GM21390 (cell line): Measurements from ENCODE around the gene TMEM178B.
"Not testable (repeated sequence)": the region's sequence is repeated elsewhere in the genome, so short reads cannot be mapped to it uniquely, and the experiment has no call there.

Experiments used
- ATAC-seq: cut with Tn5 transposase; IDR thresholded peaks from one replicate; pipeline ENCODE4 v1.9.1; 2021; ENCODE audit not compliant: unreplicated experiment

Gene TMEM178B

DNA sequence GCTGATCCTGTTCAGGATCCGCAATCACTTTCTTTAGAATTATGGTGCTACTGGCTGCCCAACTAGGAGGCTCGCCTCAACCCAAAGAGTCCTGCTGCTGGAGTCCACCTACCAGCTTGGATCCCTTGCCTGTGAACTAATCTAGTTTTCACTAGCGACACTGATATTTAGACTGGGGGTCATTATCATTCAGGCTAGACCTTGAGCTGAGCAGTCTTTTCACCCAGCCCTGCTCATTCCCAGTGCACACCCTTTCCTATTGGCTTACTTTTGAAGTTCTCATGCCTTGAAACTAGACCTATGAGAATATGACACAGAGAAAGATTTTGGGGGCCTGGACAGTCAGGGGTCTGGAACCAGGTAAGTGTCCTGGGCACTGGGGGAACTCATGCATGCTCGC, 107.9 kb downstream of the TMEM178B start:
- ATAC-seq: no peak

DNA sequence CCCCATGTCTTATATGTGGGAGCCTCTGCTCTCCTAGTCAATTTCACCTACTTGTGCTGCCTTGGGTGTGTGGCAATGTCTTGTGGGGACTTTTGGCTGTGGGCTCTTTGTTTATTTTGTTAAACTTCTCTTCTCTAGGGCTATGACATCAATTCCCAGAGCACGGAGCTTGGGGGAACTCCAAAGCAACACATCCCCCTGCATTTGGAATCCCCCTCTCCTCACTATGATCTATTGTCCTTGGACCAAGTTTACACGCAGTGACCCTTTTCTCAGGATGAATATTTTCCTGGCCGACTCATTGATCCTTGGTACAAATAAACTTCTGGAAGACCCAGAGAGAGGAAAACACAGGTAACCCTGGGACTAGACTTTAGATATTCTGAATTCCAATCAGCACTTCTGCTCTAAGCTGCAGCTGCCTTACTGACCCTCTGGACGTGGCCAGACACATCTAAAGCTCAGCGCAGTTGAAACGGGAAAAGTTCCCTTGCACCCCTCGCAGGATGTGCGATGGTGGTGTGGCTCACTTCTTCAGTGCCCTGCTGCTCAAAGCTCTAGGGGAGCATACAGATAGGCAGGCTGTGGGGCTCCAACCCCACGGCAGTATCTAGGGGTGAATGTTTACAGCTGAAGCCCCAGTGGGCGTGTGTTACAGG, 110.8 kb downstream of the TMEM178B start:
- ATAC-seq: no peak

DNA sequence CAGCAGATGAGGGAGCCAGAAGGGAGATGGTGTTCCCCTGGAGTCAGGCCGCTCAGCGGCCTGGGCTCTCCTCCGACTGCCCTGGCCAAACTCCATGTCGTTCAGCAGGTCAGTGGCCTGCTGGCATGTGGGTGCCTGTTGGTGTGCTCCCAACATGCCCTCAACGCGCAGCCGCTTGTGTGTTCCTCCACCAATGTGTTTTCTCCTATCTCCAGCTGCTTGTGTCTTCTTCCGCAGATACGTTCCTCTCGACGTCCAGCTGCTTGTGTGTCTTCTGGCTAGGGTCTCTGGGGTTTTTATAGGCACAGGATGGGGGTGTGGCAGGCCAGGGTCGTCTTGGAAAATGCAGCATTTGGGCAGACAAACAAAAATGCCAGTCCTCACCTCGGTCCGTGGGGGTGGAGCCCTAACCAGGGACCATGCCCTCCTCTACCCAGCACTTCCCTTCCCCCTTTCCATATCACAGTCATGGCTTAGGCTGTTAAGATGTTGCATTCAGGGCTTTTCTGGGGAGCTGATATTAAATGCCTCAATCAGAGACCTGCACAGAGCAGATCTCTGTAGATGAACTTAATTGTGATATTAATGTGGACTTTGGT, 111.6 kb downstream of the TMEM178B start:
- ATAC-seq: no peak

DNA sequence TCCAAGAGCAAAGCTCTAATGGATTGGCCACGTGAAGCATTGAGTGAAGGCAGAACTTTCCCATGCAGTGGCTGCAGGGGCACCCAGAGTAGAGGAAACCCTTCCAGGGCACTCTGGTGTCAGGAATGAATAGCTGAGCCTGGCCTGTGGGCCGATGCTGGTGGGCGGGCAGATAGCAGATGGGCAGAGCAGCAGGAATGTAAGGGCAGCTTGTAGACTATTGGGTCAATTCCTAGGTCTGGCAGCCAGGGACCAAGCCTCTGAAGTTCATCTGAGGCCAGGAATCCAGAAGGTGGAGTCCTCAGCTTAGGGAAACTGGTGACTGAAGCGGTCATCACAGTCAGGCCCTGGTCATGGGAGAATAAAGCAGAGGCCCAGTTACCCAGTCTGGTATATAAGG, 115.4 kb downstream of the TMEM178B start:
- no peak for ATAC-seq

DNA sequence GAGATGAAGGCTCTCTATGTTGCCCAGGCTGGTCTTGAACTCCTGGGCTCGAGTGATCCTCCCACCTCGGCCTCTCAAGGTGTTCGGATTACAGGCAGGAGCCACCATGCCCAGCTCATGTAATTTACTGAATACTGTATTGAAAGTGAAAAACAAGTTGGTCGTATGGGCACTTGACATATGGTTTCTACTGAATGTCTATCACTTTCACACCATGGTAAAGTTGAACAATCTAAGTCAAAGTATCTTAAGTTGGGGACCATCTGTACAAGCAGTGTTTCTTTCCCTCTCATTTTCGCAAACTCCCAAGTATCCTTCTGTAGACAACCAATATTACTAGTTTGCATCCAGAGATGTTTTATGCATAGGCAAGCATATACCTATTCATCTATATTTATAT, 116.6 kb downstream of the TMEM178B start:
- no peak for ATAC-seq

DNA sequence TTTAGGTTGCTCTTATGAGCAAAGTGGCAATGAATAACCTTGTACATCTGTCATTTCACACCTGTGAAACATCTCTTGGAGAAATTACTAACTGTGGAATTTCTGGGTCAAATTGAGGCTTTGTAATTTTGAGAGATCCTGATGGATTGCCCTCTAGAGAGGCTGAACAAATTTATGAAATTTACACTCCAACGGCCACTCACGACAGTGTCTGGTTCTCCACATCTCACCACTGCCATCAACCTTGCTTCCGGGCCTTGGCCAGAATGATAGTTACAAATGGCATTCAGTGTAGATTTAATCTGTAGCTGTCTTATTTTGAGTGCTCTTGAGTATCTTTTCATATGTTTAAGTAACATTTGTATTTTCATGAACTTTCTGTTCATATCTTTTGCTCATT, 117.4 kb downstream of the TMEM178B start:
- ATAC-seq: no peak

DNA sequence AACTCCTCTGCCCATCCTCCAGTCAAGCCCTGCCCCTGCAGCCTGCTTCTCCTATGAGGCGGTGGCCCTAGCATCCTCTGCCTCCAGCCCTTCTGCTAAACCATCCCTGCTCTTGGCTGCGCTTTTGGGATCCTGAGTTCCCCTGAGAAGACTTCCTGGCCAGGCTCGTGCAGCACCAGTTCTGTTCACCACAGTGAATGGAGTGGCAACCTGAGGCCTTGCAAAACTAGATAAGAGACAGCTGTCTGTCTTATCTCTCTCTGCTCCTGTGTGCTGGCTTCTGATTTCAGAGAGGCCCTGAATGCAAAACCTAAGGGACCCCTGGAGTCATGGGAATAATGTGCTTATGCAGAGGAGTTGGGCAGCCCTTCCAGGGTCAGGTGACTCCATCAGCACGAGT, 119.2 kb downstream of the TMEM178B start:
- no peak for ATAC-seq

DNA sequence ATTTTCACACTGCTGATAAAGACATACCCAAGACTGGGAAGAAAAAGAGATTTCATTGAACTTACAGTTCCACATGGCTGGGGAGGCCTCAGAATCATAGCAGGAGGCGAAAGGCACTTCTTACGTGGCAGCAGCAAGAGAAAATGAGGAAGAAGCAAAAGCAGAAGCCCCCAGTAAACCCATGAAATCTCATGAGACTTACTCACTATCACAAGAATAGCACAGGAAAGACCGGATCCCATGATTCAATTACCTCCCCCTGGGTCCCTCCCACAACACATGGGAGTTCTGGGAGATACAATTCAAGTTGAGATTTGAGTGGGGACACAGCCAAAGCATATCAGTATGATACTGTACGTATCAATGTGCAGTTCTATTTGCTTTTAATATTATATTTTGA, 121.9 kb downstream of the TMEM178B start:
- not testable (repeated sequence) for ATAC-seq

DNA sequence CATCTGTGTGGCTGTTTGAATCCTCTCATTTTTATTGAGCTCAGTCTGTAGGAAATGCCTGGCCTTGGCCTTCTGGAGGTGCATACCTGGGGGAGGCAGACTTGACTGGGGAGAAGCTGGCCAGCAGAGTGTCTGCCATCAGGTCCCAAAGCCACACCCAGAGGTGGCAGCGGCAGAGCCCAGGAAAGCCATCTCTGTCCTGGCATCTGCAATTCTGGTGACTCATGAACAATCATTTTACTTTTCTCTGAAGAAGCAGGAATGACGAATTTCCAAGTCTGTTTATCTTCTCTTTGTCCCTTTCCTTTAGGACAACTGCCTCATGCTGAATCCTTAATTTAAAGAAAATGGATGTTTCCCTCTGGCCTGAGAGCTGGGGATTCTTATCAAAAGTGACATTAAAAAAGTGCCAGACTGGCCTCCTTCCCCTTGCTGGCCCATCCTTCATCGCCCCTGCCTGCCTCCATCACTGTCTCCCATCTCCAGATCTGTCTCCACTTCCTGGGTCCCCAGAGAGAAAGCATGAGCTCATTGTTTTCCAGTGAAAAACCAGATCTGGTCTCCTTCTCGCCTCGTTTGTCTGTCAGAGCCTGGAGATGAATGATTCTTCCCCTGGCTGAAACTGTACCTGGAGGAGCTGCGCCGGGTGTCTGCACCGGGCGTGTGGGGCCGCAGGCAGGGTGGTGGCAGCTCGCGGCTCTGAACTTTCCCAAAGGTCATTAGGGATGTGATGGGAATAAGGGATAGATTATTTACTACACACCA, 124.5 kb downstream of the TMEM178B start:
- no peak for ATAC-seq

DNA sequence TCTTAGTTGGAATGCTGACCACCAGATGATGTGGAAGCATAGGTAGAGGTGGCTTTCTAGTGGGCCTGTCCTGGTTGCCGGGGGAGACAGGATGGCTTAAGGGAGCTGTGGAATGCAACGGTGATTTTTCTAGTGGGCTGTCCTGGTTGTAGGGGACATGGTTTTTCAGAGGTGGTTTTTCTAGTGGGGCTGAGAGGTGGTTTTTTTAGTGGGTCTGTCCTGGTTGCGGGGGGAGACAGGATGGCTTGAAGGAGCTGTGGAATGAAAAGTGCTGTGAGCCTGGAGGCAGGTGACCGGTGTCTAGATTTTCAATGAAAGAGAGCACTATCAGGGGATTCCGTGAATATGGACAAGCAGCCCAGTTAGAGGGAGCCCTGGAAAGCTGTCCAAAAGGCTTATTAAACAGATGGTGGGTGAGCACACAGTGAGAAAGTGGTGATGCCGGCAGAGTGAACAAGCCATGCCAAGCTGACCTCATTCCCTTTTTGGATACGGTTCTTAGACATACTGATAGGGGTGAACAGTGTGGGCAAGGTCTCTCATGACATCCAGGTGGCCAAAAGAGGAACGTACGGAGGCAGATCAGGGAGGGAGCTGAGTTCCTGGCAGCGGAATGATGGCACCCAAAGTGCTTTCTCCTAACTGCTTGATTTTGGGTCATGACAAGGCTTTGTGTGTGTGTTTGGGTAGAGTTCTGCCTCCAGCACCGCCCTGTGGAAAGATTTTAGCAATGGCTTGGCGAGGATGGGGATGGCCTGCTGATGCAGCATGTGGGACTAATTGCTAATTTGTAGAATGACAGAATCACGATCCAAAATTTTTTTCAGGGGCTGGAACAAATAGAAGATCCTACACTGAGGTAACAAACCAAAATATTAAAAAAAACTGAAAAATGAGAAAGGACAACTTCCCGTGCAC, 126.6 kb downstream of the TMEM178B start:
- no peak for ATAC-seq

DNA sequence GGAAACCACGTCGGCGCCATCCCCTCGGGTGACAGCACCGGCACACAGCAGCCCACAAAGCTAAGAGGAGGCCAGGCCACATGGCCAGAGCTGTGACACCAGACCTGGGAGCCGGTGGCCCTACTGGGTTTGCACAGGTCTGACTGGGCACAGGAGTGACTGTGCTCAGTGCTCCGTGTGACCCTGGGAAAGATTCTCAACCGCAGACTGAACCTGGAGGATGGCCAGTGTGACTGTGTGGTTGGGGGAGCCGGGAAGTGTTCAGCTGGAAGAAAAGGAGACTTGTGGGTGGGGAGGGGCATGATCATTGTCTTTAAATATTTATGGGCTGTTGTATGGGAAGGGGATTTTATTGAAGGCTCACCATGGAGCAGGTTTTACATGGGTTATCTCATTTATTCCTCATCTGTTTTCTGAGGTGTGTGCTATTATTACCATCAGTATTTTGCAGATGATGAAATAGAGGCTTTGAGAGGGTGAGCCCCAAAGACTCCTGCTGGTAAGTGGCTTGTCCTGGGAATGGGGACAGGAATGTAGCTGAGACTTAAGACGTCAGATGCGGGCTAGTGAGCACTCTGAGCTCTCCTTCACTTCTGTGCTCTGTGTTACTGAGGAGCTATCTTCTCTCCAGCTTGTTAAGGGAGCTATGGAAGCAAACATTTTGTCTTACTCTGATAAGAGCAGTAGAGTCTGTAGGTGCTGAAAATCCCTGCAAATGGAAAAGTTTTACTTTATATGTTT, 127.5 kb downstream of the TMEM178B start:
- ATAC-seq: no peak

DNA sequence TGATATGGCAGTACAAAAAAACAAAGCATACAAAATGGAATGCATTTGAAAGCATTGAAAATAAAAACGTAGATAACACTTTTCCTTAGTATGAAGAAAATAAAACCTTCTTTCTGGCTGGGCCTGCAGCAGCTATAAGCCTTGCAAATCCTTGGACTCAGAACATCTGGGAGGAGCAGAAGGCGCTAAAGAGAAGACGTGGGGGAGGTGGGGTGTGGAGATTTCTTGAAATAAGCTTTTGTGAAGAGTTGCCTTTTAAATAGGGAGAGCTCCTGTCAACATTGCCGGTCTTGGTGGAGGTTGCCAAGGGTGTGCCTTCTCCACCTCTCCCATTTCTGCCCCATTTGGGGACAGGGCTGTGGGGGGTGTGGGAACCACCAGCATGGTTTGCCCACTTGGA, 128.7 kb downstream of the TMEM178B start:
- no peak for ATAC-seq

DNA sequence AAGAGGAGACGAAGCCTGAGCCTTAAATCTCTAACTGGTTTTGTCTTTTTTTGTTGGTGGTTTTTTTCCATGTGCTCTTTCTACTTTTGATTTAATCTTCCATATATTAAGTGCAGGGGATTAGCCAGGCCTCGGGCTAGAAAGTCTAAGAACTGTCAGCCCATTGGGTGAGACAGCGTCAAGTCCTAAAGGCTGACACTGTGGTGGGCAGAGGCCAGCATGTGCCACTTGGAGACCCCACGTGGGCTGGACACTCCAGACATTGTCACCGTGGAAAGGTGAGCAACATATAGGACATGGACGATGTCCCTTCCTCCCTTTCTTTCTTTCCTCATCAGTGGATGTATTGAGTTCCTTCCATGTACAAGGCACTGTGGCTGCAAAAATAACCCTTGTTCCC, 129.3 kb downstream of the TMEM178B start:
- no peak for ATAC-seq

DNA sequence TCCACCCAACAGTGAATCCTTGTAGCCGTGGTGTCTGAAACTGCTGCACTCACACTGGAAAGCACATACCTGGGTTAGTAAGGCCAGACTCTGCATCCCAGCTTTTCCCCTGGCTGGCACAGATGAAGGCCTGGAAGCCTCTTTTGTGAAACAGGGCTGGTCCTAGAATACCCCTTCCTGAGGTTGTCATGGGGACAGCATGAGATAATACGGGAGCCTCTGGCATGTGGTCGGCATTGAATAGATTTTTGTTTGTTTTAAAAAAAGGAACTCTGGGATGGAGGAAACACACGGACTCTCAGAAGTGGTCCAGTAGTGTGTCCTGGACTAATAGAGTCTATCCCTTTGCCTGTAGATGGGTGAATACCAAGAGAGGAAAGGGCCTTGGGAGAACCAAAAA, 129.7 kb downstream of the TMEM178B start:
- no peak for ATAC-seq

DNA sequence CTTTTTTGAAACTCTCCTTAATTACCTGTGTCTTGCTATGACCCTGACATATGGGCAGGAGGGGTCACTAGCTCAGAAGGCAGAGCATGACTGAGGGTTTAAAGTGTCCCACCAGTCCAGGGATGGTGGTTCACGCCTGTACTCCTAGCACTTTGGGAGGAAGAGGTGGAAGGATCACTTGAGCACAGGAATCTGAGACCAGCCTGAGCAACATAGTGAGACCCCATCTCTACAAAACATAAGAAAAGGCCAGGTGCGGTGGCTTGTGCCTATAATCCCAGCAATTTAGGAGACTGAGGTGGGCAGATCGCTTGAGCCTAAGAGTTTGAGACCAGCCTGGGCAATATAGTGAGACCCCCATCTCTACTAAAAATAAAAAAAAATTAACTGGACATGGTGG, 133.8 kb downstream of the TMEM178B start:
- ATAC-seq: no peak

DNA sequence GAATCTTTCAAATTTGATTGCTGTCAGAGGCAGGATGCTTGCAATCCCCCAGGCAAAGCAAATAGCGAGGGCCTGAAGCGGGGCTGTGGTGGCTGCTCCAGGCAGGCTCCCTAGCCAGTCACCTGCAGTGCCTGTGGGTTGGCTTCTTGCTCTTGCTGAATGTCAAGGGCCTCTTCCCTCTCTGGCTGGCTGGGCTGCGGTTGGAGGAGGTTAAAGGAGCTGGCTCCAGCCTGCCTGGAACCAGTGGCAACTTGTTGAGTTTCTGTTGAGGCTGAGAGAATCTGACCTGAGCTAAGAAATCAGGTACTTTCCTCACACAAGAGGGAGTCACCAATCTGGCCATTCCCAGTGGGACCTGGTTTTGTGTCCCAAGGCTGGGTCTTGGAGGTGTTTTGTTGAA, 134.7 kb downstream of the TMEM178B start:
- ATAC-seq: no peak

DNA sequence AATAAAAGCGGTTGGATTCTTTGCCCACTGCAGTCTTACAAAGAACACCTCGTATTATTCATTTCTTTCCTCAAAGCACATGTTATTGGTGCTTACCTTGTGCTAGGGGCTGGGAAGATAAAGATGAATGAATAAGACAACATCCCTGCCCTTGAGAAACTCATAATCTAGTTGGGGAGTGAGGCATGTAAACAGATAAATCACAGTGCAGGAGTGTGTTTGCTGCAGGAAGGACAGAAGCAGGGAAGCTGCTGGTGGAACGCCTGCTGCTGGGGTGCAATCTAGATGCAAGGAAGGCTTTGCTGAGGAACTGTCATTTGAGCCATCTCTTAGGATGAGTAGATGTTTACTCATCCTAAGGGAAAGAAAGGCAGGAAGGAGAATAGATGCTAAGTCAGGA, 135.6 kb downstream of the TMEM178B start:
- no peak for ATAC-seq

DNA sequence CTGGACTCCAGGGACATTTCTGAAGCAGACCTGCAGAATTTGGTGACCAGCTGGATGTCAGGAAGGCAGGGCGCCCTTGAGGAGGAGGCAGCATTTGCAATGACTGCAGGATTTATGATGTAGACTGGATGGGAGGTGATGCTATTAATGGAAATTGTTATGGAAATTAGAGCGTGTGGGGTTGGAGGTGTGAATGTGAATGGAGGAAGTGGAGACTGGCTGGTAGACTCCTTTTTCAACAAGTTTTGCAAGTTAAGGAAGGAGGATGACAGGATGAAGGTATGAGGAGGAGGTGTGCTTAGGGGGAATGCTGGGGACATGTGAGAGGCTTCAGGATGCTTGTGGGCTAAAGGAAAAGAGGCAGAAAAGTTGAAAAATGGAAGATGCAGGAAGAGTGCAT, 137.0 kb downstream of the TMEM178B start:
- no peak for ATAC-seq

DNA sequence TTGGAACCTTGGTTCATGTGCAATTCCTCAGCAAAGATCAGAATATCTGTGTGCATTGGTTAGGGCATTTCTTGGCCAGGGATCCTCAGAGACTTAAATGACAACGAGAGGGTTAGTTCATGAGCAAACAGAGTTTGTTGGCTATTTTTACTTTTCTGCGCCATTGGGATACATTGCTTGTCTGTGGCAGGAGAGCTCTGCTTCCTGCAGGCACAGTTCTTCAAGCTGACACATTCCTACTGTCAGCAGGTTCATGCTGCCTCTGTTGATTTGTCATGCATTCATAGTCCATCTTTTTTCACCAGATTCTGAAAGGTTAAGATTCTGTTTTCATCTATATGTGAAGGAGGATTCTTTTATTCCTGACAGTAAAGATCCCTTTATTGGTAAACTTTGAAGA, 139.4 kb downstream of the TMEM178B start:
- ATAC-seq: no peak

DNA sequence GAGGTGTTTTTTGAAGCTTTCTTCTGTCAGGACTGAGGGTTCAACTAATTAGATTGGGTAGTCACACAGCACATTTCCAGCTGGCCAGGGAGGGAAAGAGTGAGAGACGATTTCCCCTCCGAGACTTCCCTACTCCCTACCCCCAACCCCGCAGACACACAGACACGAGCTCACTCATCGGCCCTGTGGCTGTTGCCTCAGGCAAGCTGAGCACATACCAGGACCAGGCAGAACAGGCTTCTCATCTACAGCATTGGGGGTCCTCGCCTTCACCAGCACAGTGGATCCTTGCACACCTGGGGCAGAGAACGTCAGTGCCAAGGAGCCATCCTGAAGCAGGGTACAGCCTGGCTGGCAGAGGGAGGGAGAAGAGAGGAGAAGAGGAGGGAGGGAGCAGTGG, 144.1 kb downstream of the TMEM178B start:
- ATAC-seq: no peak

DNA sequence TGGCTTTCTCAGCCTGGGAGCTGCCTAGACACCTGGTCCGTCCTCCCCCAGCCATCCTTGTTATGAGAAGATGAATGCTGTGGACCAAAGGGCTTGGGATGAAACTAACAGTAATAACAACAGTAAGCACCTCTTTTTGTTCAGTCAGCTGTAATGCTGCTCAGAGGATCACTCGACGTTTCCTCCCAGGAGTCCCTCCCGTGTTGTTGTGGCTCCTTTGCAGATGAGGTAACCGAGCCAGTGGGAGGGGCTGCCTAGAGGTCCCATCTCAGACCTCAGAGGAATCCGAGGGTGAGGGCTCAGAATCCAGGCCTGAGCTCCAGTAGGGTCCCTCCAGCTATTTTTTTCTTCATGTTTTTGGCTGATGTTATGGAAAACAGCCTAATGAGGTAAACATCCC, 145.1 kb downstream of the TMEM178B start:
- no peak for ATAC-seq
